Measurements from ENCODE around the gene BRPF1. TPM values are rescaled to one million over a fixed set of nuclear protein-coding genes. Genes with fewer than 3 reads are reported as not detected.

BRPF1 gene
- total RNA-seq, 1 donor from 2014 or later = 12.1 TPM

- TF ChIP-seq EZH2phosphoT487 (IDR thresholded peaks at IDR 0.05) (no peak), EZH2 (IDR thresholded peaks at IDR 0.05) (no peak), CTCF (IDR thresholded peaks at IDR 0.05) (no peak)
- Histone ChIP-seq H3K4me1 (peaks cover 3% of the 10 kb centered on the region), H3K9ac (no peak overlapping the region), H3K9me3 (ENCODE audit: low read depth) (no peaks in the 10 kb centered on the region), H2AFZ (replicated peaks) (no peak overlapping the region), H3K4me2 (no peak overlapping the region), H3K4me3 (no peak overlapping the region), H3K36me3 (no peaks in the 10 kb centered on the region), H3K79me2 (ENCODE audit: low read depth) (no peaks in the 10 kb centered on the region), H3K27ac (no peak overlapping the region), H3F3A (ENCODE audit: low read depth) (peaks cover 27% of the 10 kb centered on the region), H4K20me1 (ENCODE audit: low read depth) (no peaks in the 10 kb centered on the region), H3K27me3 (peaks cover 4% of the 10 kb centered on the region)
- Mint-ChIP-seq H3K36me3 (peaks cover 3% of the 10 kb centered on the region), H3K4me3 (no peak overlapping the region), H3K4me1 (peaks cover 16% of the 10 kb centered on the region), H3K27me3 (ENCODE audit: insufficient read depth, low read depth) (peaks cover 2% of the 10 kb centered on the region), H3K9me3 (no peaks in the 10 kb centered on the region), H3K27ac (no peak overlapping the region)
- DNase-seq (ENCODE audit: low spot score) = no peak
Observed at GRCh38 chr3:9767418-9767817, 35.9 kb downstream of the BRPF1 start.

GRCh38 chr3:9768141-9768775 is 36.7 kb downstream of the BRPF1 start:
- H3K4me2 ChIP-seq = peak overlapping the region; percentile 22
- TF ChIP-seq EZH2phosphoT487 (IDR thresholded peaks at IDR 0.05) (no peak), CTCF (IDR thresholded peaks at IDR 0.05) (no peak), EZH2 (IDR thresholded peaks at IDR 0.05) (no peak)
- H2AFZ ChIP-seq (replicated peaks) = no peak overlapping the region
- H3K27me3 Mint-ChIP-seq (ENCODE audit: insufficient read depth, low read depth) = peaks cover 2% of the 10 kb centered on the region
- H3K36me3 Mint-ChIP-seq = peaks cover 3% of the 10 kb centered on the region
- H3K27ac Mint-ChIP-seq = peak overlapping the region; percentile 17
- H3K27ac ChIP-seq = no peak overlapping the region
- H3K9me3 Mint-ChIP-seq = no peaks in the 10 kb centered on the region
- DNase-seq (ENCODE audit: low spot score) = no peak
- H3K79me2 ChIP-seq (ENCODE audit: low read depth) = no peaks in the 10 kb centered on the region
- H3K9me3 ChIP-seq (ENCODE audit: low read depth) = no peaks in the 10 kb centered on the region
- H3K9ac ChIP-seq = peak overlapping the region; percentile 47
- peaks cover 16% of the 10 kb centered on the region for H3K4me1 Mint-ChIP-seq
- H3K4me1 ChIP-seq = peaks cover 3% of the 10 kb centered on the region
- no peaks in the 10 kb centered on the region for H4K20me1 ChIP-seq (ENCODE audit: low read depth)
- H3K4me3 ChIP-seq = no peak overlapping the region
- H3K27me3 ChIP-seq = peaks cover 4% of the 10 kb centered on the region
- no peaks in the 10 kb centered on the region for H3K36me3 ChIP-seq
- H3K4me3 Mint-ChIP-seq = no peak overlapping the region
- H3F3A ChIP-seq (ENCODE audit: low read depth) = peaks cover 28% of the 10 kb centered on the region

GRCh38 chr3:9769012-9769411 is 37.5 kb downstream of the BRPF1 start:
- Histone ChIP-seq H3K27me3 (peaks cover 4% of the 10 kb centered on the region), H4K20me1 (ENCODE audit: low read depth) (no peaks in the 10 kb centered on the region), H3K9me3 (ENCODE audit: low read depth) (no peaks in the 10 kb centered on the region), H3K4me3 (peak overlapping the region; percentile 63), H3K4me2 (peak overlapping the region; percentile 98), H3K79me2 (ENCODE audit: low read depth) (no peaks in the 10 kb centered on the region), H3K4me1 (peaks cover 3% of the 10 kb centered on the region), H3K27ac (no peak overlapping the region), H3K9ac (peak overlapping the region; percentile 47), H3F3A (ENCODE audit: low read depth) (peaks cover 28% of the 10 kb centered on the region), H2AFZ (replicated peaks) (no peak overlapping the region), H3K36me3 (no peaks in the 10 kb centered on the region)
- H3K4me1 Mint-ChIP-seq = peaks cover 16% of the 10 kb centered on the region
- H3K27ac Mint-ChIP-seq = peak overlapping the region; percentile 20
- peaks cover 3% of the 10 kb centered on the region for H3K36me3 Mint-ChIP-seq
- peak overlapping the region; percentile 84 for H3K4me3 Mint-ChIP-seq
- H3K27me3 Mint-ChIP-seq (ENCODE audit: insufficient read depth, low read depth) = peaks cover 2% of the 10 kb centered on the region
- DNase-seq (ENCODE audit: low spot score) = no peak
- no peaks in the 10 kb centered on the region for H3K9me3 Mint-ChIP-seq
- TF ChIP-seq EZH2phosphoT487 (IDR thresholded peaks at IDR 0.05) = no peak
- no peak for TF ChIP-seq CTCF (IDR thresholded peaks at IDR 0.05)
- no peak for TF ChIP-seq EZH2 (IDR thresholded peaks at IDR 0.05)
